Left lung (tissue), 10 donors: Measurements from ENCODE around the gene PPM1F. TPM values are rescaled to one million over a fixed set of nuclear protein-coding genes. Genes with fewer than 3 reads are reported as not detected.

Source experiments
- ATAC-seq: fragments of 200-7000 bp; cut with Tn5 transposase; one replicate; pipeline ENCODE4 v1.9.1; 2020; ENCODE audit warnings: moderate library complexity
- DNase-seq, 4 donors: peaks; one replicate each; pipeline ENCODE4 v3.0.0-alpha.2; 2013 to 2020
- H3K27ac ChIP-seq, 2 donors: fragments of 200-600 bp; sonication (generic) in 1 of 2; one replicate each; pipeline versions ENCODE4 v1.5.0 to v1.8.0; 2020 to 2021
- H3K27me3 ChIP-seq, 2 donors: fragments of 200-600 bp; sonication (generic) in 1 of 2; one replicate each; pipeline versions ENCODE4 v1.5.0 to v1.8.0; 2020 to 2021
- H3K36me3 ChIP-seq, 2 donors: fragments of 200-600 bp; sonication (generic) in 1 of 2; one replicate each; pipeline versions ENCODE4 v1.5.0 to v1.8.0; 2020 to 2021
- H3K4me1 ChIP-seq, 2 donors: fragments of 200-600 bp; one replicate each; pipeline ENCODE4 v1.8.0; 2021
- H3K4me3 ChIP-seq, 2 donors: fragments of 200-600 bp; sonication (generic) in 1 of 2; one replicate each; pipeline versions ENCODE4 v1.5.0 to v1.8.0; 2020 to 2021; ENCODE audit warnings: mild to moderate bottlenecking in 1 of 2
- H3K9me3 ChIP-seq, 2 donors: fragments of 200-600 bp; sonication (generic) in 1 of 2; one replicate each; pipeline versions ENCODE4 v1.5.0 to v1.8.0; 2020 to 2021
- CTCF ChIP-seq, 2 donors: fragments of 200-600 bp; sonication (generic) in 1 of 2; IDR thresholded peaks; one replicate each; pipeline versions ENCODE4 v1.5.0 to v1.8.0; 2021; ENCODE audit warnings: antibody characterized with exemption in 2 of 2
- intact Hi-C, 2 donors: fragments of 100-400 bp; cut with DNase I; formaldehyde crosslinking; loops; one replicate each; pipeline versions ENCODE4 v1.11.2 to v1.14.2; 2022
- polyA plus RNA-seq, 6 donors: library from polyadenylated mRNA; unstranded; fragments of 120-200 nt; gene quantifications; one replicate each; pipeline ENCODE4 v1.2.1, GENCODE V29; 2013; ENCODE audit not compliant: insufficient read length in 6 of 6
- total RNA-seq, 2 donors: library from RNA; stranded (reverse); fragmentation: NEBNext Ultra II Directional; extraction: Animal tissue kit (Norgen Biotek cat#: 25700); gene quantifications; one replicate each; pipeline ENCODE4 v1.2.1, GENCODE V29; 2021
- donor health status: DM: no; HTN: yes; CAD: no.
- donor health status: DM: no; HTN: no; CAD: no.

PPM1F gene
- total and polyA plus RNA-seq, 8 donors: 31.0 to 60.0 (median 51.3) TPM

- Histone ChIP-seq H3K4me1 (no peaks in the 10 kb centered on the region), H3K9me3 (no peaks in the 10 kb centered on the region), H3K36me3 (peaks cover 0 to 90% of the 10 kb centered on the region in 2 donors), H3K27ac (no peak overlapping the region), H3K4me3 (no peak overlapping the region), H3K27me3 (no peaks in the 10 kb centered on the region)
- intact Hi-C loops: no loop called here
- no peak for ATAC-seq
- DNase-seq: no peak
- no peak for TF ChIP-seq CTCF (IDR thresholded peaks at IDR 0.05)
Observed at GRCh38 chr22:21971858-21972275, 19.2 kb upstream of the PPM1F start.

GRCh38 chr22:21970800-21971617 lies 18.4 kb upstream of the PPM1F start:
- Histone ChIP-seq H3K27ac (no peak overlapping the region), H3K4me1 (no peaks in the 10 kb centered on the region), H3K27me3 (no peaks in the 10 kb centered on the region), H3K4me3 (no peak overlapping the region), H3K36me3 (peaks cover 0 to 99% of the 10 kb centered on the region in 2 donors), H3K9me3 (no peaks in the 10 kb centered on the region)
- no peak for DNase-seq
- no peak for ATAC-seq
- no peak for TF ChIP-seq CTCF (IDR thresholded peaks at IDR 0.05)
- intact Hi-C loops: no loop called here

- Histone ChIP-seq H3K36me3 (peaks cover 0 to 100% of the 10 kb centered on the region in 2 donors), H3K9me3 (no peaks in the 10 kb centered on the region), H3K27me3 (no peaks in the 10 kb centered on the region), H3K27ac (no peak overlapping the region), H3K4me1 (no peaks in the 10 kb centered on the region), H3K4me3 (no peak overlapping the region)
- ATAC-seq: no peak
- intact Hi-C loops: no loop called here
- DNase-seq: no peak
- TF ChIP-seq CTCF (IDR thresholded peaks at IDR 0.05): no peak
Observed at GRCh38 chr22:21970037-21970799, 17.6 kb upstream of the PPM1F start.

- Histone ChIP-seq H3K27me3 (no peaks in the 10 kb centered on the region), H3K4me1 (no peaks in the 10 kb centered on the region), H3K36me3 (peaks cover 0 to 100% of the 10 kb centered on the region in 2 donors), H3K27ac (no peak overlapping the region), H3K4me3 (no peak overlapping the region), H3K9me3 (no peaks in the 10 kb centered on the region)
- no peak for ATAC-seq
- DNase-seq: no peak
- intact Hi-C loops: no loop called here
- TF ChIP-seq CTCF (IDR thresholded peaks at IDR 0.05): no peak
Observed at GRCh38 chr22:21968452-21969129, 15.9 kb upstream of the PPM1F start.
